Keratinocyte (primary cell): ENCODE results near the gene RELB.

ENCODE experiments used
- EZH2 ChIP-seq: IDR thresholded peaks from one replicate; pipeline ENCODE4 v1.6.1; 2012; ENCODE audit warnings: inconsistent platforms, mild to moderate bottlenecking, low read length, moderate library complexity
- TF ChIP-seq, protein P1 (sequence below), 3 experiments: IDR thresholded peaks in 1 of 3; conservative IDR thresholded peaks in 1 of 3; optimal IDR thresholded peaks in 1 of 3; 2 replicates in 2 of 3; 3 replicates in 1 of 3; pipeline versions ENCODE3 to v1.5.1; 2011; ENCODE audit warnings: low read length in 3 of 3, mild to moderate bottlenecking in 3 of 3, moderate library complexity in 2 of 3, control low read depth in 1 of 3, inconsistent platforms in 1 of 3; ENCODE audit not compliant: insufficient read depth in 2 of 3; ENCODE audit errors: extremely low read depth in 1 of 3

DNA sequence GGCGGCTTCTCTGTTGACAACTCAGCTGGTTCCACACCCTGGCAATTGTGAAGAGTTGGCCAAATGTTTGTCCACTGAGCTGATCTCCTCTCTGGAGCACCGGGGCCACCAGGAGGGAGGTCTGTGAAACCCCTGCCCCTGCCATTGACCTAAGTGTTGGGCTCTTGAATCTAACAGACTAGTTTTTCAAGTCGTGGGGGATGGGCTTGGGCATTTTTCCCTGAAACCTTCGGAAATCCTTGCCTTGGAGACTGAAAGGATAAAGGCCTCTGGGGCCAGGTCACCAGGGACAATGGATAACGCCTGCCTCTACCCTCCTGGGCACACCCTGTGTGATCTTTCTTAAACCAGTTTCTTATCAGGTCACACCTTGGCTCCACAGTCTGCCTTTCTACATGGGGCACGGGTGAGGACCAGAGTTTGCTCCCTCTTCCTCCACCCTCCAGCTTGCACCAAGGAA, 78.7 kb downstream of the RELB start:
- TF ChIP-seq, protein P1, sequence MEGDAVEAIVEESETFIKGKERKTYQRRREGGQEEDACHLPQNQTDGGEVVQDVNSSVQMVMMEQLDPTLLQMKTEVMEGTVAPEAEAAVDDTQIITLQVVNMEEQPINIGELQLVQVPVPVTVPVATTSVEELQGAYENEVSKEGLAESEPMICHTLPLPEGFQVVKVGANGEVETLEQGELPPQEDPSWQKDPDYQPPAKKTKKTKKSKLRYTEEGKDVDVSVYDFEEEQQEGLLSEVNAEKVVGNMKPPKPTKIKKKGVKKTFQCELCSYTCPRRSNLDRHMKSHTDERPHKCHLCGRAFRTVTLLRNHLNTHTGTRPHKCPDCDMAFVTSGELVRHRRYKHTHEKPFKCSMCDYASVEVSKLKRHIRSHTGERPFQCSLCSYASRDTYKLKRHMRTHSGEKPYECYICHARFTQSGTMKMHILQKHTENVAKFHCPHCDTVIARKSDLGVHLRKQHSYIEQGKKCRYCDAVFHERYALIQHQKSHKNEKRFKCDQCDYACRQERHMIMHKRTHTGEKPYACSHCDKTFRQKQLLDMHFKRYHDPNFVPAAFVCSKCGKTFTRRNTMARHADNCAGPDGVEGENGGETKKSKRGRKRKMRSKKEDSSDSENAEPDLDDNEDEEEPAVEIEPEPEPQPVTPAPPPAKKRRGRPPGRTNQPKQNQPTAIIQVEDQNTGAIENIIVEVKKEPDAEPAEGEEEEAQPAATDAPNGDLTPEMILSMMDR (optimal IDR thresholded peaks at IDR 0.05 in 1 of 3, IDR thresholded peaks at IDR 0.05 in 1 of 3, conservative IDR thresholded peaks at IDR 0.05 in 1 of 3; ENCODE audit: extremely low read depth in 1 of 3, insufficient read depth in 2 of 3, low read length in 3 of 3): no peak
- TF ChIP-seq EZH2: no peak
